ENCODE data around the gene SELENOH. TPM values are rescaled to one million over a fixed set of nuclear protein-coding genes. Genes with fewer than 3 reads are reported as not detected.
"Not testable (repeated sequence)": the region's sequence is repeated elsewhere in the genome, so short reads cannot be mapped to it uniquely, and the experiment has no call there.

Gene SELENOH
- total and polyA plus RNA-seq, 7 donors = 67.0 to 120 (median 87.1) TPM

DNA sequence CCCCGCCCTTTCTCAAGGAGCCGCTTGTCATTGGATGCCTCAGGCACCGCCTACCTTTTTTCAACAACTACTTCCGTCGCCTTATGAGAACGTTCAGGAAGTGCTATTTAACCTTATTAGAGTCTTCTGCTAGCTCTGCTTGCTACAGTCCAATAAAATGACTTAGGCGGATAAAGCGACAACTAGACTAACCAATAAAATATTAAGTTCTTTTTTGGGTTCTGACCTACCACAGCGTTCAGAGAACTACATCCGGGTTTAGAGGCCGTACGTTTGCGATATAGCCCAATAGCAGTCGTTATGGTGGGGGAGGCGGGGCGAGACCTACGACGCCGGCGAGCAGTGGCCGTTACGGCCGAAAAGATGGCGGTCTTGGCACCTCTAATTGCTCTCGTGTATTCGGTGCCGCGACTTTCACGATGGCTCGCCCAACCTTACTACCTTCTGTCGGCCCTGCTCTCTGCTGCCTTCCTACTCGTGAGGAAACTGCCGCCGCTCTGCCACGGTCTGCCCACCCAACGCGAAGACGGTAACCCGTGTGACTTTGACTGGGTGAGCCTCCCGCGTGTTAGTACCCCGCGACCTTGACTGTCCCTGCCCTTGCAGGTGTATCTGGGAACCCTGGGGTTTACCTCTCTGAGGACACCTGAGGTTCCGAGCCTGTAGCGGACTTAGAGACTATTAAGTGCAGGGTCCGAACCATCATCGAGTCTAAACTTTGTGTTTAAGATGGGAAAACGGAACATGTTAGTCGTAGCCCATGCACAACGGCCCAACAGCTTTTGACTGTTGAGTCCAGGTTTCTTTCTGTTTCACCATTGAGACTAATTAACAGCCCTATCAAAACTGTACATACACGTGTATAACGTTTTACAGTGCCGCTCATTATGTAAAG lies 28.8 kb upstream of the SELENOH start, which contains the start of gene TMX2:
Gene TMX2 (plus strand): TSS at position 338 of the 895 bp plus-strand sequence. CDS start 26 bp downstream, at position 364.
- Histone ChIP-seq H3K27me3 (ENCODE audit: insufficient read depth in 3 of 3, low read length in 2 of 3) (no peaks in the 10 kb centered on the region), H3K36me3 (ENCODE audit: insufficient read depth in 1 of 2, low read depth in 1 of 2) (peaks cover 0 to 9% of the 10 kb centered on the region in 2 donors), H3K27ac (peak within 1 kb of the TSS; percentile 88), H3K4me3 (peak within 1 kb of the TSS; percentile 93), H3K9me3 (no peaks in the 10 kb centered on the region), H3K4me1 (peaks cover 36% of the 10 kb centered on the region)
- DNase-seq (peak; percentile 91 to 95), ATAC-seq (peak; percentile 95 to 97 (median 96))
- TF ChIP-seq, protein P1, sequence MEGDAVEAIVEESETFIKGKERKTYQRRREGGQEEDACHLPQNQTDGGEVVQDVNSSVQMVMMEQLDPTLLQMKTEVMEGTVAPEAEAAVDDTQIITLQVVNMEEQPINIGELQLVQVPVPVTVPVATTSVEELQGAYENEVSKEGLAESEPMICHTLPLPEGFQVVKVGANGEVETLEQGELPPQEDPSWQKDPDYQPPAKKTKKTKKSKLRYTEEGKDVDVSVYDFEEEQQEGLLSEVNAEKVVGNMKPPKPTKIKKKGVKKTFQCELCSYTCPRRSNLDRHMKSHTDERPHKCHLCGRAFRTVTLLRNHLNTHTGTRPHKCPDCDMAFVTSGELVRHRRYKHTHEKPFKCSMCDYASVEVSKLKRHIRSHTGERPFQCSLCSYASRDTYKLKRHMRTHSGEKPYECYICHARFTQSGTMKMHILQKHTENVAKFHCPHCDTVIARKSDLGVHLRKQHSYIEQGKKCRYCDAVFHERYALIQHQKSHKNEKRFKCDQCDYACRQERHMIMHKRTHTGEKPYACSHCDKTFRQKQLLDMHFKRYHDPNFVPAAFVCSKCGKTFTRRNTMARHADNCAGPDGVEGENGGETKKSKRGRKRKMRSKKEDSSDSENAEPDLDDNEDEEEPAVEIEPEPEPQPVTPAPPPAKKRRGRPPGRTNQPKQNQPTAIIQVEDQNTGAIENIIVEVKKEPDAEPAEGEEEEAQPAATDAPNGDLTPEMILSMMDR (IDR thresholded peaks at IDR 0.05) = no peak
- 0 to 1% (median 0%) methylated on average over 51 to 53 of the region's 53 CpGs for WGBS, 3 donors
- intact Hi-C loops (cut with DNase I) = loop anchor here in 1 of 2 donors (1.0 to 5.0 kb wide), 2 partner anchors 29 to 45 kb away; partner anchors contain the start of genes SELENOH and ZDHHC5

DNA sequence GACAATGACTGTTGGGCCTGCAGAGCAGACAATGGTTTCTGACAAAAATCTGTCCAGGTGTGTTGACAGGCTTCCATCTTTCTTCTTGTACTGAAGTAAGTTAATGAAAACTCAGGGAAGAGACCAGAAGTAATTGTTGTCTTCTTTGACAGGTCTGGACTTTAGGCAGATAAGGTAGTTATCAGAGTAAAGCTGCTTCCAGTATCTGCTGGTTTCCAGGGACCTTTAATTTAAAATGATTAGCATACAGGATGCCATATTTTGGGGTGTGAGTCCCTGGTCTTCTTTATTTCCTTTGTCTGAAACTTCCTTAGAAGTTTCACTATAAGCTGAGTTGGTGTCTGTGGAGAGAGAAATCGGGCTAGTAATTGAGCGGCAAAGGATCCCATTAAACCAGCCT lies 27.5 kb upstream of the SELENOH start:
- Histone ChIP-seq H3K36me3 (ENCODE audit: insufficient read depth in 1 of 2, low read depth in 1 of 2) (peaks cover 0 to 19% of the 10 kb centered on the region in 2 donors), H3K27me3 (ENCODE audit: insufficient read depth in 3 of 3, low read length in 2 of 3) (no peaks in the 10 kb centered on the region), H3K4me1 (peaks cover 36% of the 10 kb centered on the region), H3K27ac (no peak overlapping the region), H3K4me3 (peak overlapping the region; percentile 93), H3K9me3 (no peaks in the 10 kb centered on the region)
- TF ChIP-seq, protein P1 (IDR thresholded peaks at IDR 0.05) = no peak
- DNase-seq (no peak), ATAC-seq (no peak)
- intact Hi-C loops (cut with DNase I) = loop anchor here in 1 of 2 donors (5.0 kb wide), 1 partner anchor 47 kb away; the partner anchor contains the start of gene ZDHHC5
- 90 to 97% (median 91%) methylated on average over 2 of the region's 2 CpGs for WGBS, 3 donors

DNA sequence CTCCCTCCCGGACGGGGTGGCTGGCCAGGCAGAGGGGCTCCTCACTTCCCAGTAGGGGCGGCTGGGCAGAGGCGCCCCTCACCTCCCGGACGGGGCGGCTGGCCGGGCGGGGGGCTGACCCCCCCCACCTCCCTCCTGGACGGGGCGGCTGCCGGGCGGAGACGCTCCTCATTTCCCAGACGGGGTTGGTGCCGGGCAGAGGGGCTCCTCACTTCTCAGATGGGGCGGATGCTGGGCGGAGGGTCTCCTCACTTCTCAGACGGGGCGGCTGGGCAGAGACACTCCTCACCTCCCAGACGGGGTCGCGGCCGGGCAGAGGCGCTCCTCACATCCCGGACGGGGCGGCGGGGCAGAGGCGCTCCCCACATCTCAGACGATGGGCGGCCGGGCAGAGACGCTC lies 24.6 kb upstream of the SELENOH start:
- H3K9me3 ChIP-seq; H3K27ac ChIP-seq; H3K4me3 ChIP-seq; DNase-seq; ATAC-seq; intact Hi-C loops (cut with DNase I); H3K27me3 ChIP-seq (ENCODE audit: insufficient read depth in 3 of 3, low read length in 2 of 3): not testable (repeated sequence)
- peaks cover 2 to 27% of the 10 kb centered on the region in 2 donors for H3K36me3 ChIP-seq (ENCODE audit: insufficient read depth in 1 of 2, low read depth in 1 of 2)
- 96 to 99% (median 96%) methylated on average over 11 to 32 of the region's 34 CpGs for WGBS, 3 donors
- peaks cover 20% of the 10 kb centered on the region for H3K4me1 ChIP-seq

DNA sequence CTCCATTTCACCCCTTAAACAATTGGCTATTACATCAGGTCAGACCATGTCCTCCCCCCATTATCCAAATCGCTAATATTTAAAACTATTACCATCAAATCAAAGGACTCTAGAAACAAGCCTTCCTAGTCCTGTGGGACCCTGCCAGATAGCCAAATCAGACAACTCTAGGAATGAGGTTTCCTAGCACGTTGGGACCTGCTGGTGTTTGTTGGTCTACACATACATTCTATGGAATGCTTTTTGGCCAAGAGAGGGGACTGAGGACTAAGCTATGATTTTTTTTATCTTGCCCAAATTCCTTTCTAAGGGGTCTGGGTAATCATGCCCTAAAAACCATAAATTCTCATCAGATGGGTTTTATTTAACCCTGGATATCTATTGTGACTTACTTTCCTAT lies 14.1 kb upstream of the SELENOH start:
- no peaks in the 10 kb centered on the region for H3K9me3 ChIP-seq
- no peak overlapping the region for H3K4me3 ChIP-seq
- H3K36me3 ChIP-seq (ENCODE audit: insufficient read depth in 1 of 2, low read depth in 1 of 2) = no peaks in the 10 kb centered on the region
- H3K4me1 ChIP-seq = no peaks in the 10 kb centered on the region
- TF ChIP-seq, protein P1 (IDR thresholded peaks at IDR 0.05) = no peak
- intact Hi-C loops (cut with DNase I) = no loop called here
- no peaks in the 10 kb centered on the region for H3K27me3 ChIP-seq (ENCODE audit: insufficient read depth in 3 of 3, low read length in 2 of 3)
- H3K27ac ChIP-seq = no peak overlapping the region
- ATAC-seq = no peak
- WGBS, 3 donors = 56 to 64% (median 58%) methylated on average over 2 of the region's 2 CpGs
- no peak for DNase-seq

DNA sequence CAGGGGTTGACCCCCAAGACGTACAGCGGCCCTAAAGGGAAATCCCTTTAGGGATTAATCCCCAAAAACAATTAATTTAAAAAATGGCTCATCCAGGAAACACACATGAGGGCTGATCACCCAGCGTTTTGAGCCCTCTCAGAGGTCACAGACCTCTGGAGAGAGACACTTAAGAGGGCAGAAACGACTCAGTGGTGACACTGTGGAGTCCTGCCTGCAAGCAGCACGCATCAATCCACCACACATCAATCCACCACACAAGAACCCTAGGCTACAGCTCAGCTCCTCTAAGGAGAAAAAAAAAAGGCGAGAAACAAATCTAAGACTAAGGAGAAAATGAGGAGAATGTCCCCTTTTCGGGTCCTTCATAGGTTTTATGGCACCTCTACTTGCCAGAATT lies 12.5 kb upstream of the SELENOH start:
- Histone ChIP-seq H3K27ac (no peak overlapping the region), H3K4me3 (no peak overlapping the region), H3K36me3 (ENCODE audit: insufficient read depth in 1 of 2, low read depth in 1 of 2) (no peaks in the 10 kb centered on the region), H3K9me3 (no peaks in the 10 kb centered on the region), H3K27me3 (ENCODE audit: insufficient read depth in 3 of 3, low read length in 2 of 3) (no peaks in the 10 kb centered on the region), H3K4me1 (no peaks in the 10 kb centered on the region)
- TF ChIP-seq, protein P1 (IDR thresholded peaks at IDR 0.05) = no peak
- DNase-seq (no peak), ATAC-seq (no peak)
- 71 to 77% (median 77%) methylated on average over 7 of the region's 7 CpGs for WGBS, 3 donors
- intact Hi-C loops (cut with DNase I) = no loop called here

All from psoas muscle (tissue), 8 donors.